K562 (cell line): ENCODE measurements around the gene KRT72.

ENCODE experiments used
- POLR2A ChIP-seq: fragments of 450-650 bp; conservative IDR thresholded peaks from 2 replicates; pipeline ENCODE4 v1.6.1; 2016
- YY1 ChIP-seq, 3 experiments: IDR thresholded peaks; 2 replicates each; pipeline ENCODE4 v1.6.1; 2011; ENCODE audit warnings: low read length in 2 of 3, mild to moderate bottlenecking in 2 of 3, moderate library complexity in 2 of 3, borderline replicate concordance in 1 of 3, control low read depth in 1 of 3, low read depth in 1 of 3; ENCODE audit not compliant: insufficient read depth in 3 of 3, insufficient replicate concordance in 2 of 3, control insufficient read depth in 1 of 3, insufficient read length in 1 of 3; ENCODE audit errors: extremely low read depth in 1 of 3
- ZBTB49 ChIP-seq: sonication (generic); formaldehyde crosslinking; IDR thresholded peaks from 2 replicates; pipeline ENCODE4 v1.8.0; 2022; ENCODE audit warnings: missing genetic modification reagents, mild to moderate bottlenecking, borderline replicate concordance

- TF ChIP-seq POLR2A (no peak), YY1 (IDR thresholded peaks at IDR 0.05; ENCODE audit: borderline replicate concordance in 1 of 3, control insufficient read depth in 1 of 3, extremely low read depth in 1 of 3, insufficient read depth in 3 of 3, insufficient read length in 1 of 3, insufficient replicate concordance in 2 of 3, low read depth in 1 of 3, low read length in 2 of 3) (no peak), ZBTB49 (CRISPR knock-in tag) (no peak)
Observed at GRCh38 chr12:52585066-52585465, 16.2 kb downstream of the KRT72 start.
